GM10266 (cell line): Measurements from ENCODE around the gene VEGFA.

Experiments used
- DNase-seq: peaks from one replicate; pipeline ENCODE4 v3.0.0; 2012; ENCODE audit errors: extremely low spot score
- CTCF ChIP-seq: IDR thresholded peaks from 2 replicates; pipeline ENCODE4 v1.5.1; 2012; ENCODE audit warnings: mild to moderate bottlenecking, low read depth; ENCODE audit not compliant: control insufficient read depth, insufficient read depth; ENCODE audit errors: missing control alignments

Gene VEGFA

GRCh38 chr6:43796903-43797890 lies 27.2 kb downstream of the VEGFA start:
- TF ChIP-seq CTCF: no peak
- no peak for DNase-seq

- TF ChIP-seq CTCF: no peak
- DNase-seq: no peak
These were observed 27.9 kb downstream of the VEGFA start for GRCh38 chr6:43797919-43798318.

GRCh38 chr6:43798688-43799444 lies 28.9 kb downstream of the VEGFA start:
- DNase-seq: no peak
- no peak for TF ChIP-seq CTCF

GRCh38 chr6:43799551-43800297 lies 29.7 kb downstream of the VEGFA start:
- no peak for DNase-seq
- no peak for TF ChIP-seq CTCF

- DNase-seq: no peak
- no peak for TF ChIP-seq CTCF
These were observed 30.2 kb downstream of the VEGFA start for GRCh38 chr6:43800298-43800623.

- DNase-seq: no peak
- TF ChIP-seq CTCF: no peak
These were observed 30.9 kb downstream of the VEGFA start for GRCh38 chr6:43800746-43801494.
